ENCODE data around the gene NFAM1. TPM values are rescaled to one million over a fixed set of nuclear protein-coding genes. Genes with fewer than 3 reads are reported as not detected.

NFAM1 gene
- total and polyA plus RNA-seq, 2 of the 4 experiments (the other 2 are of a cell fraction) = not detected

DNA sequence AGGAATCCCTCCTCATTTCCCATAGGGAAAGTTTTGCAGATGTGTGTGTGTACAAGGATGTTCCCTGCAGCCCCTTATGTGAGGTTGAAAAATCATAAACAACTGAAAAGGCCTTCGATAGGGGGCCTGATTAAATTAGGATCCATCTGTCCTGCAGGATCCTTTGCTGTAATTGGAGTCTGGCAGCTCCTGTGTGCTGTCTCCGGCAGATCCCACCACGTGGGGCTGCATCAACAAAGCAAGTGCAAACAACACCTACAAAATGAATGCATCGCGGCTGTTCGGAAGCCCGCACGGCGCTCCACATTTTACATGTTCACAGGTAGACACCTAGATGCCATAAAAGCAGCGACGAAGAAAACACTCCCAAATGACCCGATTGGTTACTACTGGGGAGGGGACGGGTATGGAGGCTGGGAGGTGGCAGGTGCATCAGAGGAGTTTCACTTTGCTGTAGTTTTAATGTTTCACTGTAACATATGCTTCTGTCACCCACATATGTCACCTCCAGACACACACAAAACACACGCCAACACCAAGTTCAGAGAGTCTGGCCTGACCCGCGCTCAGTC is 52.2 kb downstream of the NFAM1 start:
- H2AFZ ChIP-seq (replicated peaks; ENCODE audit: low read length, poor library complexity) = no peak overlapping the region
- no TSS peak for BruUV-seq (replicated peaks)
- DNase-seq = no peak
- H2BK120ac ChIP-seq (ENCODE audit: low read depth, low read length) = no peak overlapping the region
- H2AK9ac ChIP-seq (replicated peaks; ENCODE audit: low read depth, low read length, poor library complexity) = no peak overlapping the region
- dilution Hi-C loops (cut with HindIII; ENCODE audit: low sequenced_read_pairs, unreplicated experiment) (no loop called here), intact Hi-C loops (cut with micrococcal nuclease) (no loop called here), in situ Hi-C loops (cut with MboI; ENCODE audit: low sequenced_read_pairs) (no loop called here)
- H3K9ac ChIP-seq (ENCODE audit: low read depth, low read length) = no peak overlapping the region
- no peak overlapping the region for H2AK5ac ChIP-seq (ENCODE audit: low read depth, low read length)
- no peak overlapping the region for H4K8ac ChIP-seq (ENCODE audit: low read depth in 2 of 2, low read length in 2 of 2)
- no peak for ATAC-seq (ENCODE audit: low read depth)
- ChIA-PET POLR2A (ENCODE audit: unreplicated experiment) (no interaction called here), CTCF (no interaction called here)
- no peaks in the 10 kb centered on the region for H4K20me1 ChIP-seq (ENCODE audit: insufficient read depth, low read length)
- no peak overlapping the region for H2BK15ac ChIP-seq (ENCODE audit: low read depth, low read length)
- no peak overlapping the region for H3K4me2 ChIP-seq (ENCODE audit: low read depth, low read length)
- no peak overlapping the region for H4K91ac ChIP-seq (ENCODE audit: insufficient read depth, low read depth, low read length)
- H3K4ac ChIP-seq (ENCODE audit: low read depth, low read length) = no peak overlapping the region
- H3K79me1 ChIP-seq (ENCODE audit: low read depth in 1 of 2, low read length in 2 of 2) = no peaks in the 10 kb centered on the region
- H3K14ac ChIP-seq (replicated peaks; ENCODE audit: low read depth, low read length) = no peak overlapping the region
- no peak overlapping the region for H3K4me3 ChIP-seq (ENCODE audit: insufficient read depth, low read depth, low read length)
- TF ChIP-seq BHLHE40 (IDR thresholded peaks at IDR 0.05; ENCODE audit: low read depth, low read length) = no peak
- TF ChIP-seq NFE2L2 (IDR thresholded peaks at IDR 0.05; ENCODE audit: low read depth, low read length) = no peak
- TF ChIP-seq, protein P1, sequence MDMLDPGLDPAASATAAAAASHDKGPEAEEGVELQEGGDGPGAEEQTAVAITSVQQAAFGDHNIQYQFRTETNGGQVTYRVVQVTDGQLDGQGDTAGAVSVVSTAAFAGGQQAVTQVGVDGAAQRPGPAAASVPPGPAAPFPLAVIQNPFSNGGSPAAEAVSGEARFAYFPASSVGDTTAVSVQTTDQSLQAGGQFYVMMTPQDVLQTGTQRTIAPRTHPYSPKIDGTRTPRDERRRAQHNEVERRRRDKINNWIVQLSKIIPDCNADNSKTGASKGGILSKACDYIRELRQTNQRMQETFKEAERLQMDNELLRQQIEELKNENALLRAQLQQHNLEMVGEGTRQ (IDR thresholded peaks at IDR 0.05; ENCODE audit: low read depth, low read length) = no peak
- TF ChIP-seq MAFK (IDR thresholded peaks at IDR 0.05; ENCODE audit: low read depth, low read length) = no peak
- no peak for TF ChIP-seq FOS (IDR thresholded peaks at IDR 0.05; ENCODE audit: low read depth, low read length)
- TF ChIP-seq MAZ (IDR thresholded peaks at IDR 0.05; ENCODE audit: borderline replicate concordance, low read depth, low read length) = no peak
- TF ChIP-seq CEBPB (IDR thresholded peaks at IDR 0.05; ENCODE audit: low read depth, low read length) = no peak
- no peak for TF ChIP-seq POLR2A (IDR thresholded peaks at IDR 0.05; ENCODE audit: low read depth, low read length)
- no peak for TF ChIP-seq SMC3 (IDR thresholded peaks at IDR 0.05; ENCODE audit: low read depth, low read length)
- TF ChIP-seq CHD1 (IDR thresholded peaks at IDR 0.05; ENCODE audit: low read depth, low read length) = no peak
- TF ChIP-seq CTCF (conservative IDR thresholded peaks at IDR 0.05; ENCODE audit: low read depth, low read length) = no peak
- no peak for TF ChIP-seq RFX5 (IDR thresholded peaks at IDR 0.05; ENCODE audit: low read depth, low read length)
- no peak for TF ChIP-seq RAD21 (IDR thresholded peaks at IDR 0.05; ENCODE audit: low read length)
- TF ChIP-seq MXI1 (IDR thresholded peaks at IDR 0.05; ENCODE audit: borderline replicate concordance, low read depth, low read length) = no peak
- no peak overlapping the region for H2BK5ac ChIP-seq (ENCODE audit: low read depth, low read length, poor library complexity, severe bottlenecking)
- no peak overlapping the region for H3K18ac ChIP-seq (ENCODE audit: low read depth, low read length)
- peaks cover 54% of the 10 kb centered on the region for H3K27me3 ChIP-seq (ENCODE audit: control insufficient read depth, insufficient read depth, low read length)
- H4K5ac ChIP-seq (ENCODE audit: low read depth, low read length) = no peak overlapping the region
- 88% methylated on average over 4 of the region's 16 CpGs; no CpG with 5 or more reads in 1 of the 2 experiments for WGBS, 2 experiments (ENCODE audit: extremely low coverage in 2 of 2, insufficient read length in 1 of 2)
- H2BK20ac ChIP-seq (ENCODE audit: low read depth, low read length) = no peak overlapping the region
- H3K56ac ChIP-seq (ENCODE audit: extremely low read depth, insufficient read depth, low read length) = no peak overlapping the region
- H3K27ac ChIP-seq (ENCODE audit: insufficient read depth, low read length) = no peak overlapping the region
- H3K9me3 ChIP-seq (ENCODE audit: control insufficient read depth, insufficient read depth, low read length) = no peaks in the 10 kb centered on the region
- no peaks in the 10 kb centered on the region for H3K9me1 ChIP-seq (ENCODE audit: insufficient read depth, low read length)
- H3K36me3 ChIP-seq (ENCODE audit: control insufficient read depth, insufficient read depth, low read length) = no peaks in the 10 kb centered on the region
- peaks cover 2% of the 10 kb centered on the region; the same call in 1 of the 2 replicates for H3K4me1 ChIP-seq (ENCODE audit: control insufficient read depth, insufficient read depth, low read length)
- no peak overlapping the region for H3K23ac ChIP-seq (ENCODE audit: low read depth, low read length)

Data from IMR-90 (cell line).